Hematopoietic multipotent progenitor cell treated with erythropoietin and hydrocortisone succinate and interleukin-3 and kit ligand, for 17 days (in vitro differentiated cells): Measurements from ENCODE around the gene CTDSPL.

Source experiments
- DNase-seq: peaks from one replicate; pipeline ENCODE4 v3.0.0-alpha.2; 2015; ENCODE audit warnings: low spot score

The CTDSPL gene

DNA sequence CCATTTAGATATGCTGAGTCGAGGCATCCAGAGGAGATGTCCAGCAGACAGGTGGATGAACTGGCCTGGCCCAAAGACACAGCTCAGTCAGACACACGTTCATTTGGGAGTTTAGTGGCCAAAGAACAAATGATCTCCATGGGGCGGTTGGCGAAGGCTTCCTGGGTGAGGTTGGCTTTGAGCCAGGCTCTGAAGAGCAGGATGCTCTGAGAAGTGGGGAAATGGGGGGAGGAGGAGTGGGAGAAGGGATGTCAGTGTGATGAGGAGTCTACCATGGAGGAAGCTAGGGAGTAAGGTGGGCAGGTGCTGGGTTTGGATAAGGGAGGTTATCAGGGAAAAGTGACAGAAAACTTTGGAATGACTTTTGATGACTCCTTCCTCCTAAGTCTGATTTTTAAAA lies 81.4 kb downstream of the CTDSPL start:
- no peak for DNase-seq

DNA sequence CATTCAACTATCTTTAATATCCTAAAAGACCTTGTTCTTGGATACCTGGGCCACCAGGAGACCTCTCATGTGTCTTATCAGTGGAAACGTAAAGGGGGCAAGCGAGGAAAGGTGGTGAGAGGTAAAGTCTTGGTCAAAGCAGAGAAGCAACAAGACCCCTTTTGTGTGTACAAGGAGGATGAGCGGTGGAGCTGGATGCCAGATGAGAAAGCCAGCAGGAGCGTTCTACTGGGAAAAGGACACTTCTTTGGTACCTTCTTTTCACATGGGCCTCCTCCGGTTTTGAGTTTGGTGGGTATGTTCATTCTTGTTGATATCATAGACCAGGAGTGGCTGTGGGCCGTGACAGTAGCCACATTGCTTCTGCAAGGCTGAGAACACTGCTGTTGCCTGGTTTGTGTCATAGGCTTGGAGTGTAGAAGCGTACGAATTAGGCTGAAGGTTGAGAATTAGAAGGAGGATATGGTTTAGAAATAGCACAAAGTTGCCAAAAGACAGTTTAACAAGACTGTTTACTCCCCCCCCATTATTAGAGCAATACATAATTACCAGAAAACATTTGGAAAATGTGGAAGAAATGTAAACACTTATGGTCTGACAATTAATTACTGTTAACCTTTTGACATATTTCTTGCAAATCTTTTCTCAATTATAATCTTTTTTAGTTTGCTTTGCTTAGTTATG lies 82.1 kb downstream of the CTDSPL start:
- no peak for DNase-seq

DNA sequence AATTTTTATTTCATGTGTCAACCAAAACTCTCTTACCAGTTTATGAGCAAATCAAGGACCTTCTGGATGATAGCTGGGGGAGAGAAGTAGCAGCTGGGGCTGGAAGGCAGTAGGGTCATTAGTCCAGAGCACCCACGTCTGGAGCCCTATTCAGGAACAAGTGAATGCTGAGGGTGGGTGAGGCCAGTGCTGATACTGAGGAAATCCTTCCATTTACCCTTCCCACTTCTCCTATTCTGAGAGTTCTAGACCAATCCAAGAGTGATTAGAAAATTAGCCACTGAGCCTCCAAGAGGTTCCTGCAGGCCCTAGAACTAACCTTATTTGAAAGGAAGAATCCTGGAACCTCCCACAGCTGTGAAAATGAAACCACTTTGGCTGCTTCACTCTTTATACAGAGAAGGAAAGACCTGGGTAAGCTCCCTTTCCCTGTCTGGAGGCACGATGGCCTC lies 82.7 kb downstream of the CTDSPL start:
- no peak for DNase-seq

DNA sequence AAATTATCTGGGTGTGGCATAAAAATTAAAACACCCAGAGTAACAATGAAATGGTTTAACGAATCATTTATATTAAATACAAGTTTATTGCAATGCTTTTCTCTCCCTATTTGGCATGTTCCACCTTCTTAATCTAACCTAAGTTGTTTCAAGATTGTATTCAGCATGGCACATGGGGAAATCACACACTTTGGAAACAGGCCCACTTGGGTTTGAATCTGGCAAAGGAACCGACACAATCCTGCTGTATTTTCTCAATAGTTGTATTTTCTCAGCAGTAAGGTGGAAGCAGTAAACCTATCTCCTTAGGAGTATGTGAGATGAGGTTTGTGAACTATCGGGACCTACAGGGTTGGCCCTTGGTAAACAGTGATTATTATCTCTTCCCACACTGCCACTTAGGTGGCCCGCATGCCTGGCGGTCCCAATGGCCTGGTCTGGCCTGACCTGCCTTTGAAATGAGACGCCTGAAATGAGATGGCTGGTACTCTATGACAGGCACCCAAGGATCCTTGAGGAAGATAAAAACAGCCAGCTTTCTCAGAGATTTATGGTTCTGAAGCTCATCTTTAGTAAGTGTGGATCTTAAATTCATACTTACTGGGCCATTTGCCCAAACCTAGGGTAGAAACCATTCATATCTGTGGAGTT lies 83.6 kb downstream of the CTDSPL start:
- DNase-seq, result no peak

DNA sequence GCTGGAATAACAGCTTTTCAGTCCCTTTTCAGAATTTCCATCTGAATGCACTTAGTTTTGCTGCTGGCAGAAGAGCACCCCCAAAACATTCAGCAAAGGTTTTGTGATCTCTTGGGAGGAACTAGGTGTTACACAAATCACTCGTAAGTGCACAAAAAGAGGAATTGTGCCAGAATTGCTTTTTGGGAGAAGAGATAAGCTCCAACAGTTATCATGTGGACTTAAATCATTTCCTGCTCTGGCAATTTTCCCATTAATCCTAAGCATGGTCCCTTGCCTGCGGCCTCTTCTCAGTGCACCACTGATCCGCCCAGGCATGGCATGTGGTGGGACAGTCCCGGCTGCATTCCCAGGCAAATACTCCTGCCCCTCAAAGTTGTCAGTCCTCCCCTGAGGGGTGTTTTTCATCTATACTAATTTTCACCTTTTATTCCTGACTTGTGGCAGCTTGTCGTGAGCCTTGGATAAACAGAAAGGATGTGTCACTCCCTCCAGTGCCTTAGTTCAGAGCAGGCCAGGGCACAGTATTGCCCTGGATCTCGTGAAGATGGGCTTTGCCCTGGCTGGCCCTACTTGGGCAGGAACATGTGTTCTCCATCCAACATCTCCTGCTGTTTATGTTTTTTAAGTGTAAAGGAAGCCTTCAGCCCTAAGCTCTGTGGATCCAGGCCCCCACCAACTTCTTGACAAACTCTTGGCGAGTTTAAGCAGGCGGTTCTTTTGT lies 84.3 kb downstream of the CTDSPL start:
- no peak for DNase-seq

DNA sequence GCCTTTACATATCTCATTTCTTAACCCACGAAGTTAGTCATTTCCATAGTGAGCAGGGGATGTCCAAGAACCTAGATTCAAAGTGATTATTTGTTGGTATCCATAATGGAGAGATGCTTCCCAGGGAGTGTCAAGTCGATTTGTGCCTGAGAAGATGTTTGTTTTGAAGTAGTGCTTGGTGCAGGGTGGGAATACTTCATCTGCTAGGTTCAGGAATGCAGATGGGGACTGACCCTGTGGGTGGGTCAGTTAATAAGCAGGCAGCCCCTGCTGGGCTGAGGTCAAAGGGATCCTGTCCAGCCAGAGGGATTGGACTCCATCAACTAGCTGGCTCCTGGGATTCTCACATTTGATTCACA lies 84.8 kb downstream of the CTDSPL start:
- DNase-seq, result no peak

DNA sequence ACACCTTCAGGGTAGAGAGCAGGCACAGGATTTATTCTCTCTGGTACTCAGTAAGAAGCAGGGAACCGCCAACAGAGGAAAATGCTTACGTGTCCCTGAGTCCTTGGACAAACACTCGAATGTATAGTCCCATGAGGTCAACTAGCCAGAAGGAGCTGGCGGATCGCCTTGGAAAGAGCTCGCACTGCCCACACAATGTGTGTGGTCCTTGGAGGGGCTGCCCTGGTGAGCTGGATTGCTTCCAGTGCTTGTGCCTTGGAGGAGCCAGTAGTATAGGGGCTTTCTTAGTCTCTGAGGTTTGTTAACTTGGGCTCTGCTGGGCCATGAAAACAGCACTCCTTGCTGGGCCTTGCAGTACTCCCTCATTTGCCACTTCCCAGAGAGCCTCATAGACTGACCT lies 88.2 kb downstream of the CTDSPL start:
- DNase-seq, result no peak

DNA sequence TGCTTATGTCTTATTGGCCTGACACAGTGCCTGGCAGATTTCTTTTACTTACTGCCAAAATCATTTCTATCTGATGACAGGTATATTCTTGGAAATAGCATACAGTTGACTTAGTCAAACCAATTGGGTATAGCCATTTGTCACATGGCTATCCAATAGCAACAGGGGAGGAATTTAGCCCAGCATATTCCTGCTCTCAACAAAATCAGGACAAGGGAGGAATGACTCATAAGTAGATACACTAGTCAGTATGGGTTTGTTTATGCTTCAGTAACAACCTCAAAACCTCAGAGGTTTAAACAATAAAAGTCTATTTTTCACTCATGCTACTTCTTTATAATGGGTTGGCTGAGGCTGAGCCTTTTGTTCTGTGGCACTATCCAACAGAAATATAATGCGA lies 90.9 kb downstream of the CTDSPL start:
- no peak for DNase-seq

DNA sequence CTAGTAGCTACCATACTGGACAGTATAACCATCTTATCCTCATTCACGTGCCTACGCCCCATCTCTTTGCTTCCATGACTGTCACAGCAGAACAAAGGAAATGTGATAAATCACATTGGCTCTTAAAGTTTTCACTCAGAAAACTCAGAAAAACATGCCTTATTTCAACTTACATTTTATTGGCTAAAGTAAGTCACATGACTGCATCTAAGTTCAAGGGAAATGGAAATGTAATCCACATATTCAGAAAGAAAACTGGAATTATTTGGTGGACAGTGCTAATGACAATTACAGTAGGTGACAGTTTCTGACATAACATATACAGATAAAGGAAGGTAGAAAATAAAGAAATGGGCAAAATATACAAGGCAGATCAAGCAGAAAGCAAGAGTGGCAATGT lies 91.5 kb downstream of the CTDSPL start:
- DNase-seq, result no peak

DNA sequence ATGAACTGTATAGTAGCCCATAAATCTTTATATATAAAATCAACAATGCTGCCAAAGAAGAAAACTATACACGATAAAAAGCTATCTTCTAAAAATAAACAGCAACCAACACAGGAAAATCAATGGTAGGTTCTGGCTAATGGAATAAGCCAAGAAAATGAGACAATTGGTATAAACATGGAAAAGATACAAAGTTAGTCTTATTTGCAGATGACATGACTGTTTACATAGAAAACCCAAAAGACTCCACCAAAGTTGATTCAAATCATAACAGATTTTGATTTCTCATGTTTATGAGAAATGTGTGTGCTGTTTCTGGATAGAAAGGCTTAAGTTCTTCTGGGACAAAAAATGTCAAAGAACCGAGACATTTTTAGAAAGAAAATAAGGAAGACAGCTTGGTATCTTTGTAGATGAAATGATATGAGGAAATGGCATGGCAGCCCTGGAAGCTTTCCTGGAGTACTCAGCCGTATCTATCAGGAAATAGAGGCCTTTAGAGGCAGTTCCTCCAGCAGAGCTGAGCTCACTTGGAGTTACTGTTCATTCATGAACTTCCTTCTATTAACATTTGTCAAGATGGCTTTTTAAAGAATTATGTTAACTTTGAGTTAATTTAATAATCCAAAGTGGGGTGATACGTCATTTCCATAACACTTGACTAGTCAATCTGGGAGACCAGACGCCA lies 92.2 kb downstream of the CTDSPL start:
- DNase-seq, result no peak

DNA sequence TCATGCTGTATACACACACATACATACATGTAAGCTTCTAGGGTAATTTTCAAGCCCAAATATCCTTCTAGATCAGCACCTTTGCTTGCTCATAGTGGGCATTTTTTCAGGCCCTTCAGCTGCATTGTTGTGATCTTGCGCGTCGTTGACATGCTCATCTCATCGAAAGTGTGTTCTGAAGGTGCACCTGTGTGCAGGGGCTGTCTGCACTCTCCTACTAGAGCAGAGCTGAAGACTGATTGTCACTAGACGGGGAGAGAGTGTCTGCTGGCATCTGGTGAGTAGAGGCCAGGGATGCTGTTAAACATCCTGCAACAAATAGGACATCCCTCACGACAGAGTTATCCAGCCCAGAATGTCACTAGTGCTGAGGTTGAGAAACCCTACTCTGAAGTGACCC lies 93.2 kb downstream of the CTDSPL start:
- no peak for DNase-seq

DNA sequence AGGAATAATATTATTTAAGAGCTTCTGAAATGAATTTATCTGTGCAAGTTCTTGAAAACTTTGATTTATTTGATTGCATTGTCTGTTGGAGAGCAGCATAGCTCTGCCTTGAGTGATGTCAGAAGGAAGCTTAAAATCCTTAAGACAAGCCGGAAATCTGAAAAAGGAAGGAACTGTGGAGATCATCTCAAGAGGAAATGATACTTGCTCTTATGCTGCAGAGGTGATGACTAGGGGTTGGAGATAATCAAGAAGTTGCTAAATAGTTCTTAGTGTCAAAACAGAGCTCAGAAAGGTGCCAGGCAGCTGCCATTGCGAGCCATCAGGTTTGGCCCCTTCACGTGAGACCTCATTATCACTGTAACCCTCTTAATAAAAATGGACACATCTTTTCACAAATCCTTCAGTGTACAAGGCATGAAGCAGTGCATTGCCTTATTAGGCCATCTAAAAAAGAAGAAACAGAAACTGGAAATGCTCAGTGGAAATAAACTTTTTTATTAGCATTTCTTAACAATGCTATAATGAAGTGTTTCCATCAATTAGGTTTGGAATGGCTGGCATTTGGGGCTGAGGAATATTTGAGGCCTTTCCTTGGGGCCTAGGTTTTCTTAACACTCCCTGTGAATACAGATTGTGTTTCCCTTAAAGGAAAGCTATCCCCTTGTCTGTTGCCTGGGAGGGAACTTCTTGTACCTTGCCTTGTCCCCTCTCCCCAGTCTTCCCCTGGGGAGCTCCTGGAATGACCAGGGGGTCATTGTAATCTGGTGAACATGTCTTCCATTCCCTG lies 94.4 kb downstream of the CTDSPL start:
- DNase-seq, result no peak

DNA sequence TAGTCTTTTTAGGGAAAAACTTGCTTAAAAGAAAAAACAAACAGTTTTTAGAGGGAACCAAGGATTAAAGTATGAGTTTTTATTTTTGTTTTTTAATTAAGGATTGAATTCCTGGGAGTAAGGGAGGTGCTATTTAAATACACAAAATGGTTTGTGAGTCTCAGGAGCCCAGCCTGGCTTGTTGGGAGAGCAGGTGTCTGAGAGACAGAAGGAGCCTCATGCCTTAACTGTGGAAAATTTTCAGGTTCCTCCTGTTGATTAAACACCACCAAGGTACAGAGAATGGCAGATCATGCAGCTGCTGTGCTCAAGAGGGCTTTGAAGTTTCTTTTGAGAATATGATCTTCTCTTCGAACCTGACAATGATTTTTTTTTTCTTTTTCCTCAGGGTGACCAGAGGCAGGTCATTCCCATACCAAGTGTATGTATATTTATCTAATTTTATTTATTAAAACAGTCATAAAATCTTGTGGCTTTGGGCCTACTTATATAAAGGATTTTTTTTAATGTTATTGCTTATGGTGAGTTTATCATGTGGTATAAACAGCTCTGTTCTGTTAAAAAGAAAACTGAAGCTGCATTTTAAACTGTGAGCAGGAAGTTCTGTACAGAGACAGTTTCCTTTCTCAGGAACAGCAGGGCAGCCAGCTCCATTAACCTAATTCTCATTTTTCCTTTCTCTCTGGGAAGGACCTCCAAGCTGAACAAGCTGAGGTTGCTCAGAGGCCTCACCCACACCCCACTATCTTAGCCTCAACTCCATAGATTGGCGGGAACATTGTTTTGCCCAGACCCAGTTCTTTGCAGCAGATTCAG lies 95.3 kb downstream of the CTDSPL start:
- DNase-seq, result no peak

DNA sequence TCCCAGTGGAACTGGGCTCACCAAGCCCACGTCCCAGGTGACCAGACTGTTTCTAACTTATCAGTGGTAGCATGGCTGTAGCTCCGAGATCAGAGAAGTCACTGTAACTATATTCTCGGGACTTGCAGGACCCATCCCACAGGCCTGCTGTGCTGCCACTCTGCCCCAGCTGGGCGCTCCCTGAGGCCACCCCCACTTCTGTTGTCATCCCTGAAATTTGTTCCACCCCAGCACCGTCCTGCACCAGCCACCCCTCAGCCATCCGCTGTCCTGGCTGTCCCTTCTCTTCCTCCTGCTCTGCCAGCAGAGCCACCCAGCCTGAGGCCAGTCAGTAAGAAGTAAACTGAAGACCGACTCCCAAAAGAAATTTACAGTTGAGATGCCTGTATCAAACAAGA lies 95.9 kb downstream of the CTDSPL start:
- no peak for DNase-seq

DNA sequence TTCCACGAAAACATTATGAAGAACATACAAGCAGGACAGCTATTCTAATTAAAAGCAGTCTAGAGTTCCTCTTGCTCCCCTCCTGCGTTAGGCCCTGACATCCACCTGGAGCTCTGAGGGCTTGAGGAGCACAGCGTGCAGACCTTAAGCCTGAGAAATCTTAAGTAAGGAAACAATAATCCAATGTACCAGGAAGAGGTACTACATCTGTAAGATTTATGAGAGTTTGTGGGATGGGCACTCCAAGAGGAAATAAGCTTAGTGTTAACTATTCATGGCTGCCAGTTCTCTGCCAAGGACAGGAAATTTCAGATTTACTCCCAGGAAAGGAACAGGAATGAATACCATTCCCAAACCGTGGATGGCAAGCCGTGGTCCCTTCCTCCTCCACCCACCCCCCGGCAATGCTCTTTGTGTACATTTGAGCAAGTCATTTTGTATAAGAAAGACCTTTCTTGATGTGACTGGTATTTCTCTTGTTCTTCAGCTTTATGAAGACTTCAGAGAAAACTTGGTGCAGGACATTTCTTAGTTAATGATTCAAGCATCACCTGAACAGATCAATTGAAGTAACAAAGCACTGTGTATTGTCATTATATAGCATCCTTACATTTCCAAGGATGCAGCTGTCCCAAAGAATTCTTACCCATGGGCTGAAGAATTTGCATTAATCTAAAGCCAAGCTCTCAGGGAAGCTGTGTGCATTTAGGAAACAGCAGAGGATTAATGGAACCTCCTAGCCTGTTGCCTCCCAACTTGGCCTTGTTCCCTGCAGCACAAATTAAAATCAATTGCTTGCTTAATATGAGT lies 100.1 kb downstream of the CTDSPL start:
- no peak for DNase-seq

DNA sequence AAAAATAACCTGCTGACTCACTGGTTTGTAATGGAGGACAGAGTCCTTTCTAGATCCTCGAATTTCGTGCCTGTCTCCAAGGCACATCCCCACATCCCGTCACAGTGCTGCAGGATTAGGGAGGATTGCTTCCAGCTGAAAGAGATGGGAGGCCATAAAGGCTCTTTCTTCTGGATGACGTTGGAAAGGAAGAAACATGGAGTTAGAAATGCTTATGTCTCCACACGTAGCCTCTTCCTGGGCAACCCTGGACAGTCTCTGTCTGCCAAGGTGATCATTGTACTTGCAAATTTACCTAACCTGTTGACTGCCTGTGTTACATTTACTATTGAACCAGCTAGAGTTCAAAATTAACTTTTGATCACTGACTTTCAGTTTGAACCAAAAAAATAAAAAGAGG lies 101.3 kb downstream of the CTDSPL start:
- no peak for DNase-seq

DNA sequence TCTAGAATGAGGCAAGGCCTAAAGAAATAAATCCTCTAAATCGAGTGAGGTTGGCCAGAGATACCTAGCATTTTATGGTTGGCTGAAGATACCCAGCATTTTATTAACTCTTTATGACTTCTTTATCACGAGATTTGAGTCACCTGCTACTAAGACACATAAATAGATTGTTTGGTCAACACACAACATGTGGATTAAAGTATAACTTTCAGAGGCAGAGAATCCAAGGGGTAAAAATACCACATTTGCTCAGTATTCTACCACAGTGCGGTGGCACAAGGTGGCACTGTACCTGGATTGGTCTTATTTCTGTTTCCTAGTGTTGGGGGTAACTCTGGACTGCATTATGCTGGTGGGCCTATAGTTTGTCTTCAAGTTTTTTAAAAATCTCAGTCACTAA lies 102.0 kb downstream of the CTDSPL start:
- no peak for DNase-seq

DNA sequence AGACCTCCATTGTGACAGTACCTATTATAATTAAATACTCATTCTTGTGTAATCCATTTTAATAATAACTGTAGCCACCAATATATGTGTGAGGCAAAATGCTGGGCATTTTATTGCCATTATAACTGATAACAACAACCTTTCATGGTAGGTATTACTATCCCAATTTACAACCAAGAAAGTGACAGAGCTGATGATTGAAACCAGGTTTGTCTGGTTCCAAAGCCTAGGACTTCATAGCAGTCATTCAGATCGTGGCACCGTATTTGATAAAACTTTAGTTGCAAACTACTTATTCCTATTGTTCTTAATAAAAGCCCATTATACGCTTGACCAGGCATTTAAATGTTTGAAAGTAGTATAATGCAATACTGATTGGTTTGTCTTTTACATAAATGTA lies 102.5 kb downstream of the CTDSPL start:
- no peak for DNase-seq

DNA sequence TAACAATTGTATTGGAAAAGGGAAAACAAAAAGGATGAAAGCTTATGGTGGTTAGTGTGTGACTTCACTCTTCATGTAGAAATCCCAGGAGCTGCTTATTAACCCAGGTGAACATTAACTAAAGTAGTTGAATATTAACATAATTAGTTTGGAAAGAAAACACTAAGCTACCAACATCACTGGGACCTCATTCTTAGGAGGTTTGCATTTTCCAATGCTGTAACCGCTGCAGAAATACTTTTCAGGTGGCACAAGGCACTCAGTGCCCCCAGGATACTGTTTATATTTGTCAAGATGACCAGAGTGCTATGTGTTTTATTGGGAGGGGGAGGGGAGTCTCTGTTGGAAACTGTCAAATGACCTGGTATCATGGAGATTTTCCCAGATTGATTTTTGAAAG lies 103.0 kb downstream of the CTDSPL start:
- DNase-seq, result no peak

DNA sequence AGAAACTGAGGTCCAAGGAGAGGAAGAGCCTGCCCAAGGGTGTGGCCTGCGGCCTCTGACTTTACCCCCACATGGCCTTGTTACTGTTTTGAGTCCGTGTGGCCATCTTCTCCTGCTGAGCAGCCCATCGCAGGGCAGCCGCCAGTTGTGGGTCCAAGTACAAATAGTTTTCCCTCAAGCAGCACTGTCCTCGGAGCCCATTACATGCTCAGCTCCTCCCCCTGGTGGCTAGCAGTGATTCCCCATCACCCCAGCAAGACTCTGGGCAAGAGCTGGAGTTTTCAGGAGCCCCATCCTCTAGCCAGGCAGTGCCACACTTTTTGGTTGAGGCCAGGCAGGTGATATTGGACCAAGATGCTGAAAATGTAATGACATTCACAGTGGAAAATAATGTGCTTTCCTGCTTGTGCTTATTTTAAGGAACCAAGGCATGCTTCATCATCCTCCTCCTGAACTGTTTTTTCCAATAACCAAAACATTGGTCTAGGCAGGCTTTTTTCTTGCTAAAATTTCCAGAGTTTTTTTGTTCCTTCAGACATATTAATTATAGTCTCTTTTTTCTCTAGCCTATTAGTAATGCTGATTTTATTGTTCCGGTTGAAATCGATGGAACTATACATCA lies 105.7 kb downstream of the CTDSPL start:
- no peak for DNase-seq
